RCC 7860 (cell line): ENCODE data around the gene PGK1.
"Not testable (repeated sequence)": the region's sequence is repeated elsewhere in the genome, so short reads cannot be mapped to it uniquely, and the experiment has no call there.

Experiments used
- DNase-seq: peaks from one replicate; pipeline ENCODE4 v3.0.0-alpha.2; 2015; ENCODE audit warnings: low spot score
- FAIRE-seq: peaks from 2 replicates; lab custom pipeline; 2012; peaks lifted over from hg19 to GRCh38; lab: Jason Lieb, UNC

PGK1 gene

DNA sequence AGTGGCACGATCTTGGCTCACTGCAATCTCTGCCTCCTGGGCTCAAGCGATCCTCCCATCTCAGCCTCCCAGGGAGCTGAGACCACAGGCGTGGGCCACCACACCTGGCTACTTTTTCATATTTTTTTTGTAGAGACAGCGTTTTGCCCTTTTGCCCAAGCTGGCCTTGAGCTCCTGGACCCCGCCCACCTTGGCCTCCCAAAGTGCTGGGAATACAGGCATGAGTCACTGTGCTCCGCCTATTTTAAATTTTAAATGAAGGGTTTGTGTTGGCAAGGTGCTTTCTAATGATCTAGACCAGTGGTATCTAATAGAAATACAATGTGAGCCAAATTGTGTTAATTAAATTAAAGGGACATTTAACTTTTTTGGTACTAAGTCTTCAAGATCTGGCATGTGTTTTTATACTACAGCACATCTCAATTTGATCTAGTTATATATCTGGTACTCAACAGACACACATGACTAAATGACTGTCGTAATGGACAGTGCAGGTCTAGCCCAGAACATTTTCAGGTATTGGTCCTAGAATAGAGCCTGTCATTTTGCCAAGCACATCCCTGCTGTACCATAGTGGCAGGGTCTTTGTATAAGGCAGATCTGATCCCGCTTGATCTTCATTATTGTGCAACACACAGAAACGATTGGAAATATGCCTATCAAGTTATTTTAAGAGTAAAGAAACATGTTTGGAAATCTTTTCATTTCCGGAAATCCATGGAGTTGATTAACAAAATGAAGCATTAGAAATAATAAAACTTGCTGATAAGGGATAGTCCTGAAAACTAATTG lies 7.3 kb downstream of the PGK1 start:
- FAIRE-seq (no peak), DNase-seq (no peak)

DNA sequence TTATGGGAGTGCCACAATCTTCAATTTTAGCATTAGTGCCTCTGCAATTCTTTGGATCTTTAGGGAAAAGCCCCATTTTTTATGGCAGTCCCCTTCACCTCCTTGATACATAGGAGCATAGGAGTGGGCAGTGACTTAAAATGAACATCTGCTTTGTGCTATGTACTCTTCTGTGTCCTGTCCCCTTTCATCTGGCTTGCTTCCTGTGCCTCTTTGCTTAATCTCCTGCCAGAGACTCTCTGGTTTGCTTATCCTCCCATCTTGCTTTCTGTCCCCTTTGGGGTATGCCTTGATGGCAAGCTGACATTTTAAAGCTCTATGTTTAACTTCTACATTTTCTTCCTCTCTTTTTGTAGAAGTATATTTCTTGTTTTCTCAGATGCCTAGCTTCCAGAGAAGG lies 12.3 kb downstream of the PGK1 start:
- DNase-seq = no peak
- FAIRE-seq = no peak

- FAIRE-seq (no peak), DNase-seq (no peak)
These were observed 12.7 kb downstream of the PGK1 start for GRCh38 chrX:78116766-78117165.

DNA sequence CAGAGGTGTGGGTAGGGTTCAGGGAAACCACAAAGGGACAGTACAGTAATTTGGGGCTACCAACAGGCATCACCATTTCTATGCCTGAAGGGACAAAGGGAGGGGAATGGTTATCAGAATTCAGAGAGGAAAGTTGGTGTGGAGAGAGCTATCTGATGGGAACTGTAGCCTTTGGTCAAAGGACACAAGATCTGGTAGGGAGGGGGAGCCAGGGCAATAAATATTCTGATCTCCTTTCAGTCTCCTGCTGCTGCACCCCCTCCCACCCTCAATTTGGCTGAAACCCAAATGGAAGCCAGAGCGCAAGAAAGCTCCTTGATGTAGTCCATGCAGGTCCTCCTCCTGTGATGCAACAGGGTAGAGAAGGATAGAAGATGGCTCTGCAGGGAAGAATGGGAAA lies 14.6 kb downstream of the PGK1 start:
- FAIRE-seq (no peak), DNase-seq (no peak)

- FAIRE-seq = peak; percentile 64
- no peak for DNase-seq
These were observed 15.6 kb downstream of the PGK1 start for GRCh38 chrX:78119521-78120227.

DNA sequence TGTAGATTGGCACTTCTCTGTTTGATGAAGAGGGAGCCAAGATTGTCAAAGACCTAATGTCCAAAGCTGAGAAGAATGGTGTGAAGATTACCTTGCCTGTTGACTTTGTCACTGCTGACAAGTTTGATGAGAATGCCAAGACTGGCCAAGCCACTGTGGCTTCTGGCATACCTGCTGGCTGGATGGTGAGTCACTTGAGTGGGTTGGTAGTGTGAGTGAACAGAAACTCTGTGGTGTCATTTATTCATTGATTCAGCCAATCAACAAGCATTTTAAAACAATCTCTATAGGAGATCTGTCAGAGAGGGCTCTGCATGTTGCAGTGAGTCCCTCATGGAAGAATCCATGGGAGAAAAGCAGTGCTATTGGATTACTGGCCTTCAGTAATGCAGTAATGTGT lies 19.1 kb downstream of the PGK1 start:
- FAIRE-seq (peak; percentile 93), DNase-seq (peak; percentile 67)

GRCh38 chrX:78124307-78124706 lies 20.3 kb downstream of the PGK1 start:
- no peak for DNase-seq
- no peak for FAIRE-seq

- no peak for DNase-seq
- no peak for FAIRE-seq
These were observed 21.1 kb downstream of the PGK1 start for GRCh38 chrX:78125148-78125547.

GRCh38 chrX:78125781-78126180 lies 21.7 kb downstream of the PGK1 start:
- not testable (repeated sequence) for DNase-seq, FAIRE-seq

DNA sequence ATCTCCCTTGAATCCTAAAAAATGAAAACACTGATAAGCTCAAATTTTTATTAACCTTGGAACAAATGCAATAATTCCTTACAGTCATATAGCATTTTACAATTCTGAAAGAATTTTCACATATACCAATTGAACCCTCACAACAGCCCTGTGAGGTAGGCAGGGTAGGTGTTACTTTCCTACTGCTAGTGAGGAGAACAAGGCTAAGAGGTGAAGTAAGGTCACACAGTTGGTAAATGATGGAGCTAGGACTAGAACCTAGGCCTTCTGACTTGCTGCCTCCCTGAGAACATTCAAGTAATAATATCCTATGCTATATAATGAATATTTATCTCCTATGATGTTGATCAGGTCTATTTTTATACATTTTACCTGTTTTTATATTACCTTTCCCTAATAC lies 25.7 kb downstream of the PGK1 start:
- FAIRE-seq (no peak), DNase-seq (no peak)

DNA sequence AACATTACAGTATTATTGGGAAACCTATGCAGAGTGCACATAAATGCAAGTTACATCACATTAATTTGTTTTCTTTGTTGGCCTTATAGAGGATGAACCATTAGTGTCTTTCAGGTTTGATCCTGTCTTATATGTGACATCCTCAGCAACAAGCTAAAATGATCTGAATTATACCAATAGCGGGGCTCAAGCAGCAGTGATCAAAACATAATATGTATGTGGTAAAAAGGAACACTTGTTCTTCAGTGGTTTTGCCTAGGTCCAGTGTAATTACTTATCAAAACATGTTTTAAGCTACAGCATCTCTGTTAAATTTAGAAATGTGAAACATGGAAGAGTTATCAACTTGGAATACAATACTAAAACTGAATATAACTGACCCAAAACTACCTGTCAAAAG lies 26.3 kb downstream of the PGK1 start:
- DNase-seq (no peak), FAIRE-seq (no peak)

- DNase-seq (no peak), FAIRE-seq (no peak)
These were observed 27.1 kb downstream of the PGK1 start for GRCh38 chrX:78131117-78131516.

DNA sequence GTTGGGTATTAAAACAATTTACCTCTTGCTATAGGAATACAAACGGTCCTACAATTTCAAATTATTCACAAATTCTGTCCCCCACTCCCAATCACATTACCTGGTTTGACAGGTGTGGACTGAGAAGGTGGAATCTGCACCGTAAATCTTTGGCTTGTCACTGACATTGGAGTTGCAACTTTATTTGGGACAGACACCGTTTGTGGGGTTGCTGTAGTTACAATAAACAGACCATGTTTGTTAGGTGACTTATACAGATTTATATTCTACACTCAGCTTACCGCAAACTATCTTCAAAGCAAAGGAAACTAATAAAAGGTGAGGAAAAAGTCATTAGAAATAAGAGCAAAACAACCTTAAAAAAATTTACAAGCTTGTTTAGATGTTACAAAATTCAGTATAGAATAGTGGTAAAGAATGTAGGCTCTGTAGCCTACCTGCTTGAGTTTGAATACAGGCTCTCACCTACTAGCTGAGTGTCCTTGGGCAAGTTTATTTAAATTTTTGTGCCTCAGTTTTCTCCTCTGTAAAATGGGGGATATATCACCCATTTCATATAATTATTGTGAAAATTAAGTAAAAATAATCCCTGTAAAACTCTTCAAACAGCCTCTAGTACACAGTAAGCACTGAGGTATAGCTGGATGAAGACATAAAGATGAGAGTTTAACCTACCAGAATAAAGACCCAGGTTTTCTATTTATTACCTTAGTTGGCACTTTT lies 29.4 kb downstream of the PGK1 start:
- no peak for FAIRE-seq

DNA sequence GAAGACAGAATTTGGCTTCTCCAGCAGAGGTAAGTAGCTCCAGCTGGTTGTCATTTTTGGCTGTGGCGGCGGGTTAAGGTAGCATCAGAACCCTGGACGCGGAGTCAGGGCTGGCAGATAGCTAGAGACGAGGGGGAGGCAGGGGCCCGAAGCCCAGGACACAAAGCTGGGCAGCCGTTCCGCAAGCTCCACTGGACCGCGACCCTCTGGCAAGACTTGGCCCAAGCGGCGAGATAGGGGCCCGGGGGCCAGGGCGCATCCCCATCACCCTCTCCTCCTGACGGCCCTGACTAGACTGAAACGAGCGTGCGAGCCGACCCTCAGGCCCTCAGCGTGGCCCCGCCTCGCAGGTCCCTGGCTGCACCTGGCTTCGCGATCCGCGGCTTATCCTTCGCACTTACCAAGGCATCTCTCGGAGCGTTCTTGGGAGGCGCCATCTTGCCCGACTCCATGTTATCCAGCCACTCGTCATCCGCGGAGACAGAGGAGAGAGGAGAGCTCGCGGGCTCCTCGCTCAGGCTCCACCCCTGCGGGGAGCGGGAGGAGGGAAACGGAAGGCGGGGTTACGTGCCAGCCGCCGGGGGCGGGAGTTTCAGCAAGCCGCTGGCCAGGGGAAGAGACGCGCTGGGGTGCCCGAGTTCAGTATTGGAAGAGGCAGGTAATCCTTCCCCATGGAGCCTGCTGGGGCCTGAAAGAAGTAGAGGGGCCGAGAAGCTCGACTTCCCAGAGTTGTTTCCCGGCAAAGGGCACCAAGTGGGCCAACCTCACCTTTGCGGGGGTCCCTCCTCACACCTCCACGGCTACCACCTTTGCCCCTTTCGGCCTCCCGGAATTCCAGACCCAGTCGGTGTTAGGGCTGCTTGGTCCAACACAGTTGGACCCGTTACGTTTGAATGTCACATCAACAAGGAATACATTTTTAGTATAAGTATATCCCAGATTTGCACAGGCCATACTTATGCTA lies 35.4 kb downstream of the PGK1 start, which contains the start of gene TAF9B:
Gene TAF9B, minus strand, starts transcription at position 491 of the 964 bp plus-strand sequence. Its CDS starts 39 bp downstream, at position 452.
- peak; percentile 76 for FAIRE-seq
- DNase-seq = peak; percentile 60

More for the DNA sequence above, 29.4 kb downstream of the PGK1 start:
- DNase-seq = no peak

DNA sequence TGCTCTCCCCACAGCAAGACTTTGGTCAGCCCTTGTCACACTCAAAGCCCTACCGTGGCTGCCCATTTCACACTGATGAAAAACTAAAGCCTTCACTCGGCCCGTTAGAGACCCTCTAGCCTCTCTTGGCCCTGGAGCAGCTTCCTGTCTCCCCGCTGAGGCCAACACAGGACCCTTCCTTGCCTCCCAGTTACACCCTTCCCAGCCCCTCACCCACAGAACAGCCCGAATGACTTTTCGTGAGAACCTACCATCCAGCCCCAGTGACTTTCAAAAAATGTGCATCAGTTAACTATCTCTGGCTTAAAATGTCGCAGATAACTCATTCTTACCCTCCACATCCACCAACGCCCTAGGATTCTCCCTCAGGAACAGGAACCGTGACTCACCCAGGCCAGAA lies 36.2 kb downstream of the PGK1 start:
- DNase-seq (no peak), FAIRE-seq (no peak)

DNA sequence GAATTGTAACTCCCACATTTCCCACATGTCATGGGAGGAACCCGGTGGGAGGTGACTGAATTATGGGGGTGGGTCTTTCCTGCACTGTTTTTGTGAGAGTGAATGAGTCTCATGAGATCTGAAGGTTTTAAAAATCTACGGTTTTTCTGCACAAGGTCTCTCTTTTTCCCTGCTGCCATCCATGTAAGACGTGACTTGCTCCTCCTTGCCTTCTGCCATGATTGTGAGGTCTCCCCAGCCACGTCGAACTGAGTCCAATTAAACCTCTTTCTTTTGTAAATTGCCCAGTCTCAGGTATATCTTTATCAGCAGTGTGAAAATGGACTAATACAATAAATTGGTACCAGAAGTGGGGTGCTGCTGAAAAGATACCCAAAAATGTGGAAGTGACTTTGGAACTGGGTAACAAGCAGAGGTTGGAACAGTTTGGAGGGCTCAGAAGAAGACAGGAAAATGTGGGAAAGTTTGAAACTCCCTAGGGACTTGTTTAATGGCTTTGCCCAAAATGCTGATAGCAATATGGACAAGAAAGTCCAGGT lies 43.0 kb downstream of the PGK1 start:
- not testable (repeated sequence) for FAIRE-seq, DNase-seq

GRCh38 chrX:78157373-78157772 lies 53.3 kb downstream of the PGK1 start:
- FAIRE-seq = not testable (repeated sequence)

DNA sequence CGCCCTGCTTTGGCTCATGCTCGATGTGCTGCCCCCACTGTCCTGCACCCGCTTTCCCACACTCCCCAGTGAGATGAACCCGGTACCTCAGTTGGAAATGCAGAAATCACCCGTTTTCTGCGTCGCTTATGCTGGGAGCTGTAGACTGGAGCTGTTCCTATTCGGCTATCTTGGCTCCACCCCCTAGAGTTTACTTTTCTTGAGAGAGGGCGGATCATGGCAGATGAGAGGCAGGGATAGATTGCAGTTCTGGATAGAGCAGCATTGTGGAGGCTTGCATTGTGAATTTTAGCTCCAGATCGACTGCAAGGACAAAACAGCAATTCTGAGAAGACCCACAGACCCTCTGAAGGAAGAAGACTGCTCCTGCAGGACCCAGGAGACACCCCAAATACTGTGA lies 53.8 kb downstream of the PGK1 start:
- DNase-seq, FAIRE-seq: not testable (repeated sequence)

More at GRCh38 chrX:78157373-78157772, 53.3 kb downstream of the PGK1 start:
- not testable (repeated sequence) for DNase-seq

DNA sequence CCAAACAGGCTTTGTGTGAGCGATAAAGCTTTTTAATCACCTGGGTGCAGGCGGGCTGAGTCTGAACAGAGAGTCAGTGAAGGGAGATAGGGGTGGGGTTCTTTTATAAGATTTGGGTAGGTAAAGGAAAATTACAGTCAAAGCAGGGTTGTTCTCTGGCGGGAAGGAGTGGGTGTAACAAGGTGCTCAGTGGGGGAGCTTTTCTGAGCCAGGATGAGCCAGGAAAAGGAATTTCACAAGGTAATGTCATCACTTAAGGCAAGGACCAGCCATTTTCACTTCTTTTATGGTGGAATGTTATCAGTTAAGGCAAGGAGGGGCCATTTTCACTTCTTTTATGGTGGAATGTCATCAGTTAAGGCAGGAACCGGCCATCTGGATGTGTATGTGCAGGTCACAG lies 56.7 kb downstream of the PGK1 start:
- FAIRE-seq, DNase-seq: not testable (repeated sequence)

DNA sequence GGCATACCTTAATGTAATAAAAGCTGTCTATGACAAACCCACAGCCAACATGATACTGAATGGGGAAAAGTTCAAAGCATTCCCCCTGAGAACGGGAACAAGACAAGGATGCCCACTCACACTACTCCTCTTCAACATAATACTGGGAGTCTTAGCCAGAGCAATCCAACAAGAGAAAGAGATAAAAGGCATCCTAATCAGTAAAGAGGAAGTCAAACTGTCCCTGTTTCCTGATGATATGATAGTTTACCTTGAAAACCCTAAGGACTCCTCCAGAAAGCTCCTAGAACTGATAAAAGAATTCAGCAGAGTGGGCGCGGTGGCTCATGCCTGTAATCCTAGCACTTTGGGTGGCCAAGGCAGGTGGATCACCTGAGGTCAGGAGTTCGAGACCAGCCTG lies 59.1 kb downstream of the PGK1 start:
- FAIRE-seq = not testable (repeated sequence)

More for the DNA sequence above, 59.1 kb downstream of the PGK1 start:
- not testable (repeated sequence) for DNase-seq
